Measurements from ENCODE around the gene AGMAT. TPM values are rescaled to one million over a fixed set of nuclear protein-coding genes. Genes with fewer than 3 reads are reported as not detected.

The AGMAT gene
- 3.4 TPM for polyA plus RNA-seq (ENCODE audit: insufficient read length)

GRCh38 chr1:15584489-15585363 lies at the start of gene AGMAT:
TSS of gene AGMAT (minus strand) at chr1:15585051. CDS start at chr1:15584967, 84 bp downstream.
- peak; percentile 22 for DNase-seq

GRCh38 chr1:15633756-15634420 lies 49.0 kb upstream of the AGMAT start:
- no peak for DNase-seq

- DNase-seq: no peak
Measured at GRCh38 chr1:15628003-15628402, 43.2 kb upstream of the AGMAT start.

DNA sequence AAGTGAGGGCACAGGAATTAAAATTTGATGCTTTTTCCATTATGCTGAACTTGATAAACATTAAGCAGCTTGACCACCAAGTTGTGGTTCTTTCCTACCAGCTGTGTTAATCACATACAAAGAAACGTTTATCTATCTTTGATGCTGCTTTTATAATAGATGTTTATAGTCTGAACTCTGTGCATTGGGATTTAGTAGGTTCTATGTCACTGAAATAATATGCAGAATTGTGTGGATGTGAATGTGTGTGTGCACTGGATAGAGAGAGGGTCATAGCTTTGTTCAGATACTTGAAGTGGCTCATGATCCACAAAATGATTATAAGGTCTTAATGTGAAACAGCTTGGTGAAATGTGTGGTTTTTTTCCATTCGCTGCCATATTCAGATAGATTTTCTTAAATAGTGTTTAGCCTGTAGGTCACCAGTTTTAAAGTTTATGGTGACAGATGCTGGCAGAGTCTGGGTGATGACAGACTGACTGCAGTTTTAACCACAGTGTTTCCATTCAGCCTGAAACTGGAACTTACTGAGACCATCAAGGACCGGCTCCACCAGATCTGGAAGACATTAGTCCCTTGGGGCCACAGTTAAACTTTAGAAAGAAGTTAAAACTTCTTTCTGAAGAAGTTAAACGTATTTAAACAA lies 42.6 kb upstream of the AGMAT start:
- DNase-seq: no peak

- DNase-seq: no peak
Measured at GRCh38 chr1:15626269-15626950, 41.6 kb upstream of the AGMAT start.

- DNase-seq: no peak
Measured at GRCh38 chr1:15625056-15625917, 40.4 kb upstream of the AGMAT start.

GRCh38 chr1:15624133-15624714 lies 39.4 kb upstream of the AGMAT start:
- no peak for DNase-seq

DNA sequence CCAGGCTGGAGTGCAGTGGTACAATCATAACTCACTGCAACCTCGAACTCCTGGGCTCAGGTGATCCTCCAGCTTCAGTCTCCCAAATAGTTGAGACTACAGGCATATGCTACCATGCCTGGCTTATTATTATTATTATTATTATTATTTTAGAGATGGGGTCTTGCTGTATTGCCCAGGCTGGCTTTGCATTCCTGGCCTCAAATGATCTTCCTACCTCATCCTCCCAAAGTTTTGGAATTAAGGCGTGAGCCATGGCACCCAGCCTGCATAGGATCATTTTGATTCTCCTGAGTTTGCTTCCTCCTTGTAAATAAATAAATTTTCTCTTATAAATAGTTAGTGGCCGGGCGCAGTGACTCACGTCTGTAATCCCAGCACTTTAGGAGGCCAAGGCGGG lies 38.6 kb upstream of the AGMAT start:
- DNase-seq: no peak

DNA sequence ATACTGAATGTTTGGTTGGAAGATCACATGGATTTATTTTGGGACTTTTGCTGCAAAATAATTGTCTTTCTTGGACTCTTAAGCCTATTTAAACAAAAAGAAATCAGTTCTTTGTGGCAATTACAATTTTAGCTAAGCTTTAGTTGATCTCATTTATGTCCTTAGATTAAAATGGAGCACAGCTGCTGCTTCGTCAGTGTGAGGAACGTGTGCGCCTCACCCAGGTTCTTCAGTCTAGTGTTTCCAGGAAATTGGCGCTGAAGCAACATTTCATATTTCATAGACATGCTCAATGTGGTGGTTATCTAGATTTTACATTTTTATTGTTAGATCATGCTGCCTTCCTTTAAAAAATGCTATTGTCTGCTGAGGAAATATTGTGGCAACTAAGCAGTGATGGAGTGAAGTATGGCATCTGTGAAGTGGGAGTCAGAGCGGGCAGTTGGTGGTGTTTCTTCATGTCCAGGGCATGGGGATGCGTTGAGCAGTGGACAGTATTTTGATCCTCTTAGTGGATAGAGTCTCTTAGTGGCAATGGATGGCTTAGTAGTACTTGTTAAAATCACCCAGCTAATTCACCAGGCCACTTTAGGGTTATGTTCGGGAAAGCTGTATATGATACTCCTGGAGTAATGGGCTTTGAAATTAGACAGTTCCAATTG lies 38.0 kb upstream of the AGMAT start:
- DNase-seq: no peak

GRCh38 chr1:15621975-15622374 lies 37.1 kb upstream of the AGMAT start:
- DNase-seq: no peak

DNA sequence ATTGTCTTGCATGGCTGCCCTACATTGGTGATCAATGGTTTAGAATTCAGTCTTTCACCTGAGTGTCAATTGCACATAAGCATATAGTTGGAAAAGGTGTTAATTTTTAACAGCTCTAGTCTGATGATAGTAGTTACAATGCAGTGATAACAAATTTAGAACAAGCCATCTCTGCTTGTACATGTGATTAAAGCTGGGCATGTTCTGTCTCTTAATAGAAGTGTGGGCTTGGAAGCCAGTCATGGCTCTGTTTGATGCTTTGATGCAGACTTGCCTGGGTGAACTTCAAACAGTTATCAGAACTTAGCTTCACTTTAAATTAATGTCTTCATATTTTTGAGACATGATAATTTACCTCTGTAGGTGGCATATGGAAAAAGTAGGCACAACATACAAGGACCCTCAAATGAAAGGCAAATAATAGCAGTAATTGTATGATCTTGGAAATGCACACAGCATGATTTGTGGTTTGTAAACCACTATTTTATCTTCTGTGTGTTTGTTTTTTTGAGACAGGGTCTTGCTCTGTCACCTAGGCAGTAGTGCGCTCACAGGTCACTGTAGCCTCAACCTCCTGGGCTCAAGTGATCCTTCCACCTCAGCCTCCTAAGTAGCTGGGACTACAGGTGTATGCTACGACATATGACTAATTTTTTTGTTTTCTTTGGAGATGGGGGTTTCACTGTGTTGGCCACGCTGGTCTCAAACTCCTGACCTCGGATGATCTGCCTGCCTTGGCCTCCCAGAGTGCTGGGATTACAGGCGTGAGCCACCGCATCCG lies 36.2 kb upstream of the AGMAT start:
- no peak for DNase-seq

GRCh38 chr1:15620155-15620545 lies 35.3 kb upstream of the AGMAT start:
- no peak for DNase-seq

DNA sequence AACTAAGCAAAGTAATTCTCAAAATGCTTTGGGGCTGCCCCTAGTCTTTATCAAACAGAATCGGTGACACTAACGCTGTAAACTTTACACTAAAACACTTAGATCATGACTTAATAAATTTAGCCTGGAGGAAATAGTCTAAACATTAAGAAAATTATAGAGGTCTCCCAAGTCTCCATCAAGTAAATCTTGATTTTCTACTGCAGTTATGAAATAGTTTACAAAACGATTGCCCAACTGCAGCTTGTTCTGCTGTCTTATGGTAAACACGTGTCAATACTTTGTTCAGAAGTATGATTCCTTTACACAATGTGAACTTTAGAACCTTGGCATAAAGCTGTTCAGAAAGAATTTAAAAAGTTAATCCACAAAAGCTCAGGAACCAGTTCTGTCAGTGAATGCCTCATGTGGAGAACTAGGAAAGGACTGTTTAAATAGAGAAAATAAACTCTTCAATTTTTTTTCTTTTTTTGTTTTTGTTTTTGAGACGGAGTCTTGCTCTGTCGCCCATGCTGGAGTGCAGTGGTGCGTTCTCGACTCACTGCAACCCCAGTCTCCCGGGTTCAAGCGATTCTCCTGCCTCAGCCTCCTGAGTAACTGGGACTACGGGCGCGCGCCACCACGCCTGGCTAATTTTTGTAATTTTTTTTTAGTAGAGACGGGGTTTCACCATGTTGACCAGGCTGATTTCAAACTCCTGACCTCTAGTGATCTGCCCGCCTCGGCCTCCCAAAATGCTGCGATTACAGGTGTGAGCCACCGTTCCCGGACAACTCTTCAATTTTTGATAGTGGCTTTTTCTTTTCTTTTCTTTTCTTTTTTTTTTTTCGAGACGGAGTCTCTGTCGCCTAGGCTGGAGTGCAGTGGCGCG lies 34.0 kb upstream of the AGMAT start:
- no peak for DNase-seq

DNA sequence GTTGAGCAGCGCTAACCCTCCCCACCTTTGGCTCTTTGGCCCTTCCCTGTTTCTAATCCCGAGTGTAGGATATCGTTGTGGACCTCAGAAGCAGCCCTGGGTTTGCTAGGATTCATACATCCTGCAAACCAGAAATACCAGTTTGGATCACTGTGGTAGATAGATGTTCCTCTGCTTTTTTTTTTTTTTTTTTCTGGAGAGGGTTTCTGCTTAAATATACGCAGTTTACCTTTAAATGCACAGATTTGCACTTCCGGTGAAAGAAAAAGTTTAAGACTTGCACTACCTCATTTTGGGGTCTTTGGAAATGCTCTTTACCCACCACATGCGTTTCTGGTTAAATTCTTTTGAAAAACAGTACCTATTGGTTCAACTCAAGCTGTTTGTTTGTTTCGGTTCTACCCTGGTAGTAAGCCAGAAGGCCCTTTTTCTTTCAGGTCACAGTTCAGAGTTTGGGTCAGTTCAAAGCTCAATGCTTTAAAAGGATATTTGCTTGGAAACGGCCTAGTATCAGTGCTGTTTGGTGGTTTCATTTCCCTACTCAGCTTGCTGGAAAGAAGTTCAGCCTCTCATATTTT lies 33.3 kb upstream of the AGMAT start:
- DNase-seq: peak; percentile 26

GRCh38 chr1:15617173-15618076 lies 32.6 kb upstream of the AGMAT start, which contains the start of gene DDI2:
TSS of gene DDI2 (plus strand) at chr1:15617458. CDS start at chr1:15617671, 213 bp downstream.
- peak; percentile 98 for DNase-seq

GRCh38 chr1:15616373-15617172 lies 31.7 kb upstream of the AGMAT start:
- no peak for DNase-seq
